ENCODE data around the gene MBOAT1. TPM values are rescaled to one million over a fixed set of nuclear protein-coding genes. Genes with fewer than 3 reads are reported as not detected.

Gene MBOAT1
- total RNA-seq, 4 donors from 2014 or later, result 9.6 to 24.3 (median 12.6) TPM

DNA sequence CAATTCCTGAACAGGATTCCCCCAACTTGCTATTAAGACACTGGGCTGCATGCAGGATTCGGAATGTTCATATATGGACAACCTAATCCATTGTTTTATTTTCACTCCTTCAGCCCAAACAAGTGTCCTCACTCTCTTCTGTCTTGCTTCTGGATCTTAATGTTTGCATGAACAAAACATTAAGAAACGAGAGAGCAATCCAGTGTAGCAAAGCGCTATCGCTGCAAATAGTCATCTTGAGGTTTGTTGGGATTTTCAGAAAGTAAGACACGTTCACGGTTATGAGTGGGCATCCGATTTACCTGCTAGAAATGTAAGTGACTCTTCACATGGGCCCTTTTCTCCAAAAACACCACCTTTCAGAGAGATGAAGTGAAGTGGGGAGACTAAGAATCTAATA, 156.4 kb downstream of the MBOAT1 start:
- TF ChIP-seq POLR2A (IDR thresholded peaks at IDR 0.05), result no peak
- TF ChIP-seq, protein P1, sequence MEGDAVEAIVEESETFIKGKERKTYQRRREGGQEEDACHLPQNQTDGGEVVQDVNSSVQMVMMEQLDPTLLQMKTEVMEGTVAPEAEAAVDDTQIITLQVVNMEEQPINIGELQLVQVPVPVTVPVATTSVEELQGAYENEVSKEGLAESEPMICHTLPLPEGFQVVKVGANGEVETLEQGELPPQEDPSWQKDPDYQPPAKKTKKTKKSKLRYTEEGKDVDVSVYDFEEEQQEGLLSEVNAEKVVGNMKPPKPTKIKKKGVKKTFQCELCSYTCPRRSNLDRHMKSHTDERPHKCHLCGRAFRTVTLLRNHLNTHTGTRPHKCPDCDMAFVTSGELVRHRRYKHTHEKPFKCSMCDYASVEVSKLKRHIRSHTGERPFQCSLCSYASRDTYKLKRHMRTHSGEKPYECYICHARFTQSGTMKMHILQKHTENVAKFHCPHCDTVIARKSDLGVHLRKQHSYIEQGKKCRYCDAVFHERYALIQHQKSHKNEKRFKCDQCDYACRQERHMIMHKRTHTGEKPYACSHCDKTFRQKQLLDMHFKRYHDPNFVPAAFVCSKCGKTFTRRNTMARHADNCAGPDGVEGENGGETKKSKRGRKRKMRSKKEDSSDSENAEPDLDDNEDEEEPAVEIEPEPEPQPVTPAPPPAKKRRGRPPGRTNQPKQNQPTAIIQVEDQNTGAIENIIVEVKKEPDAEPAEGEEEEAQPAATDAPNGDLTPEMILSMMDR (IDR thresholded peaks at IDR 0.05), result no peak
- Histone ChIP-seq H3K4me3 (replicated peaks in 1 of 3) (no peak overlapping the region), H3K36me3 (no peaks in the 10 kb centered on the region), H3K4me1 (peaks cover 10 to 14% of the 10 kb centered on the region in 2 donors), H3K27ac (peak overlapping the region; percentile 38 to 70 (median 67)), H3K9me3 (no peaks in the 10 kb centered on the region), H3K27me3 (no peaks in the 10 kb centered on the region)
- intact Hi-C loops (cut with DNase I), result loop anchor here (10.0 kb wide), 2 partner anchors 1031 to 1301 kb away; no protein-coding TSS in a partner anchor
- DNase-seq, result no peak
- 43 to 47% methylated on average over 7 of the region's 7 CpGs for WGBS, 2 donors

Other genes starting within 250 kb of the MBOAT1 start
- 10 to 100 TPM in 3 of 4 donors, 1 to 10 TPM in 1; 9.4 to 18.0 (median 12.4) TPM for gene E2F3, start 189.4 kb upstream of the MBOAT1 start, total RNA-seq